Coronary artery (tissue), 2 donors: ENCODE measurements around the gene MRPL22.
"Not testable (repeated sequence)": the region's sequence is repeated elsewhere in the genome, so short reads cannot be mapped to it uniquely, and the experiment has no call there.

Experiments used
- DNase-seq: peaks from one replicate; pipeline ENCODE4 v3.0.0-alpha.2; 2017; ENCODE audit warnings: low spot score
- H3K27ac ChIP-seq, 2 donors: fragments of 200-600 bp; sonication (generic); one replicate each; pipeline ENCODE4 v1.5.1; 2016 to 2019
- H3K4me3 ChIP-seq: fragments of 200-600 bp; sonication (generic); 2 replicates; pipeline ENCODE4 v1.5.1; 2016; ENCODE audit warnings: mild to moderate bottlenecking, moderate library complexity
- TF ChIP-seq, protein P1 (sequence below): fragments of 200-600 bp; sonication (generic); IDR thresholded peaks from one replicate; pipeline ENCODE4 v1.5.1; 2019; ENCODE audit warnings: antibody characterized with exemption

The MRPL22 gene

DNA sequence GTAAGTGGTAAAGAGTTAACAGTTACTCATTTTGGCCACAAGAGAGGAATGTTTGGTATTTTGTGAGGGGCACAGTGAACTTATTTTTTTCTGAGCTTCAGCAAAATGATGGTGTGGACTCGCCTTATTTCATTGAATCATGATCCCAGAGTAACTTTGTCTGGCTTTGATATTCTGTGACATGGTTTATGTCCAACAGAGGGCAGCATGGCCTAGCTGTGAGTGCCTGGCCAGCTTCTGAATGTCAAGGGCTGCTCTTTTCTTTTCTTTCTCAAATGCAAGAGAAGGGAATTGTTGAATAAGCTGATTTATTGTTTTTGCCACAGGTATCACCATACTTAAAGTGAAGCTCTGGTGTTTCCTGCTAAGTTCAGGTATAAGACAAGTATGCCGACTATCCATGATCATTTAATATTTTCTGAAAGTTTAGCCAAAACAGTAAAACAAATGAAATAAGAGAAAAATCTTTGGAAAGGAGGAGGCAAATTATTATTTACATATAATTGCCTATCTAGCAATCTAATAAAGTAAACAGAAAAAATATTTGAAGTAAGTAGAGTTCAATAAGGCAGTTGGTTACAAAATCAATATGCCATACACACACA is 31.7 kb downstream of the MRPL22 start:
- Histone ChIP-seq H3K27ac (no peak overlapping the region), H3K4me3 (no peak overlapping the region)
- DNase-seq, result no peak
- TF ChIP-seq, protein P1, sequence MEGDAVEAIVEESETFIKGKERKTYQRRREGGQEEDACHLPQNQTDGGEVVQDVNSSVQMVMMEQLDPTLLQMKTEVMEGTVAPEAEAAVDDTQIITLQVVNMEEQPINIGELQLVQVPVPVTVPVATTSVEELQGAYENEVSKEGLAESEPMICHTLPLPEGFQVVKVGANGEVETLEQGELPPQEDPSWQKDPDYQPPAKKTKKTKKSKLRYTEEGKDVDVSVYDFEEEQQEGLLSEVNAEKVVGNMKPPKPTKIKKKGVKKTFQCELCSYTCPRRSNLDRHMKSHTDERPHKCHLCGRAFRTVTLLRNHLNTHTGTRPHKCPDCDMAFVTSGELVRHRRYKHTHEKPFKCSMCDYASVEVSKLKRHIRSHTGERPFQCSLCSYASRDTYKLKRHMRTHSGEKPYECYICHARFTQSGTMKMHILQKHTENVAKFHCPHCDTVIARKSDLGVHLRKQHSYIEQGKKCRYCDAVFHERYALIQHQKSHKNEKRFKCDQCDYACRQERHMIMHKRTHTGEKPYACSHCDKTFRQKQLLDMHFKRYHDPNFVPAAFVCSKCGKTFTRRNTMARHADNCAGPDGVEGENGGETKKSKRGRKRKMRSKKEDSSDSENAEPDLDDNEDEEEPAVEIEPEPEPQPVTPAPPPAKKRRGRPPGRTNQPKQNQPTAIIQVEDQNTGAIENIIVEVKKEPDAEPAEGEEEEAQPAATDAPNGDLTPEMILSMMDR, result peak; percentile 33

DNA sequence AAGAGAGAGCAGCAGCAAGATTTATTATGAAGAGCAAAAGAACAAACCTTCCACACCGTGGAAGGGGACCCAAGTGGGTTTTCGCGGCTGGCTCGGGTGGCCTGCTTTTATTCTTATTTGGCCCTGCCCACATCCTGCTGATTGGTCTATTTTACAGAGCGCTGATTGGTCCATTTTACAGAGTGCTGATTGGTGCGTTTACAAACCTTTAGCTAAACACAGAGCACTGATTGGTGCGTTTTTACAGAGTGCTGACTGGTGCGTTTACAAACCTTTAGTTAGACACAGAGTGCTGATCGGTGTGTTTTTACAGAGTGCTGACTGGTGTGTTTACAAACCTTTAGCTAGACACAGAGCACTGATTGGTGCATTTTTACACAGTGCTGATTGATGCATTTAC is 35.2 kb downstream of the MRPL22 start:
- DNase-seq, H3K27ac ChIP-seq, H3K4me3 ChIP-seq: not testable (repeated sequence)

DNA sequence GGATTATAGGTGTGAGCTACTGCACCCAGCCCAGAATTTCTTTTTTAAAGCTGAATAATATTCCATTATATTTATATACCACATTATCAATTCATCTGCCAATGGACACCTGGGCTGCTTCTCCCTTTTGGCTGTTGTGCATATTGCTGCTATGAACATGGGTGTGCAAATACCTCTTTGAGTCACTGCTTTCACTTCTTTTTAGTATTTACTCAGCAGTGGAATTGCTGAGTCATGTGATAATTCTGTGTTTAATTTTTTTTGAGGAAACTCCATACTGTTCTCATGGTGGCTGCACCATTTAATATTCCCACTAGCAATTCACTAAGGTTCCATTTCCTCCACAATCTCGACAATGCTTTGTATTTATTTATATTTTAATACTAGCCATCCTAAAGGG is 36.5 kb downstream of the MRPL22 start:
- DNase-seq, result no peak
- TF ChIP-seq, protein P1, result no peak
- no peak overlapping the region for H3K4me3 ChIP-seq
- H3K27ac ChIP-seq, result no peak overlapping the region

DNA sequence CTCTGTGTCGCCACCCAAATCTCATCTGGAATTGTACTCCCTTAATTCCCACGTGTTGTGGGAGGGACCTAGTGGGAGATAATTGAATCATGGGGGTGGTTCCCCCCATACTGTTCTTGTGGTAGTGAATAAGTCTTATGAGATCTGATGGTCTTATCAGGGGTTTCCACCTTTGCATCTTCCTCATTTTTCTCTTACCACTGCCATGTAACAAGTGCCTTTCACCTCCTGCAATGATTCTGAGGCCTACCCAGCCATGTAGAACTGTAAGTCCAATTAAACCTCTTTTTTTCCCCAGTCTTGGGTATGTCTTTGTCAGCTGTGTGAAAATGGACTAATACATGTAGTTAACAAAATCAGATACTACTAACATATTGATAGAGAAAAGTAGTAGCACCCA is 37.4 kb downstream of the MRPL22 start:
- not testable (repeated sequence) for H3K27ac ChIP-seq, H3K4me3 ChIP-seq, DNase-seq

DNA sequence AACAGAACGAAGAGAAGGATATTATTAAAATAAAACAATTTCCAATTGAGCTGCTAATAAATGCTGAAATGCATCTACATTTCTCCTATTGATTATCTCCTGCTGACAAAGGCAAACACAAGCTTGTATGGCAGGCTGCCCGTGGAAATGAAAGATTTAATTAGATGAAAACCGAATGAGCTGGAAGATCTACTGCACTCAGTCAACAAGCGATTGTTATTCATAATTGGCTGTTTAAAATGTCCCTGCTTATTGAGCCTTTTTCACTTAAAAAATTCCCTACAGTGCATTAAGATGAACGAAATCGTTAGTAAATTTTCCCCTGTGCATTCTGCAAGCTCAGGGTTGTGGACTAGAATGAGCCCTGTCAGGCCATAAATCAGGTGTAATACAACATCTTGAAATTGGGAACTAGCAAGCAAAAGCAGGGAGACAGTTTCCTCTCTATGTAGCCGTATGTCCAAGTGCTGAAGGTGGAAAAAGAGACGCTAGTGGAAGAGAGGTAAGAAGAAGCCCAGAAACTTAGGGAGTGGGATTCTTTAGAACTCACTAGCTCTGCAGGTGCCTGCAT is 44.2 kb downstream of the MRPL22 start:
- DNase-seq, result no peak
- Histone ChIP-seq H3K27ac (no peak overlapping the region), H3K4me3 (no peak overlapping the region)
- TF ChIP-seq, protein P1, result no peak

DNA sequence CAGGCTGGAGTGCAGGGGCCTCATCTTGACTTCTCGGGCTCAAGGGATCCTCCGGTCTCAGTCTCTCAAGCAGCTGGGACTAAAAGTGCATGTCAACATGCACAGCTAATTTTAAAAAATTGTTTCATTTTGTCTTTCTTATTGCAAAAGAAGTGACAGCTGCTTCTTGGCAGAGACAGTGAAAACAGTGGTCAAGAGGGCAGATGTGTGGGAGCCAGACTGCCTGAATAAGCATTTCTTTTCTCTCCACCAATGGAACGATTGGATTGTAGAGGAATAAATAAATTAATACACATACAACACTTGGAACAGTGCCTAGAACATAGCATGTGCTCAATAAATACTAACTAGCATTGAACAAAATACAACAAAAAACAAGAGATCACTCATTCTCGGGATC is 45.3 kb downstream of the MRPL22 start:
- Histone ChIP-seq H3K4me3 (no peak overlapping the region), H3K27ac (no peak overlapping the region)
- TF ChIP-seq, protein P1, result no peak
- DNase-seq, result no peak

DNA sequence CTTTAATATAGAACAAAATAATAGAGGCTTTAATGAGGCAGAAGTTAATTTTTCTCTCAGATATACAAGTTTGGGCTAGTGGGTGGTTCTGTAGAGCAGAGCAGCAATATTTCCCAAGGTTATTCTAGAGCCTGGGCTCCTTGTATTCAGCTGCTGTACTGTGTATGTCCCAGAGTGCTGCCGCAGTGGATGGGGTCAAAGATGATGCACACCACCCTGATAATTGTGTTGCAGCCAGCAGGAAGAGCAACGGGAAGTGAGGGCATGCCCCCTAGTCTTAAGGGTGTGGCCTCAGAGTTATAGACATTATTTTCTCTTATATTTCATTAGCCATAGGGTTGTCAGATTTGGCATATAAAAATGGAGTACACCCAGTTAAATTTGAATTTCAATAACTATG is 48.8 kb downstream of the MRPL22 start:
- TF ChIP-seq, protein P1, result no peak
- Histone ChIP-seq H3K4me3 (no peak overlapping the region), H3K27ac (no peak overlapping the region)
- no peak for DNase-seq

DNA sequence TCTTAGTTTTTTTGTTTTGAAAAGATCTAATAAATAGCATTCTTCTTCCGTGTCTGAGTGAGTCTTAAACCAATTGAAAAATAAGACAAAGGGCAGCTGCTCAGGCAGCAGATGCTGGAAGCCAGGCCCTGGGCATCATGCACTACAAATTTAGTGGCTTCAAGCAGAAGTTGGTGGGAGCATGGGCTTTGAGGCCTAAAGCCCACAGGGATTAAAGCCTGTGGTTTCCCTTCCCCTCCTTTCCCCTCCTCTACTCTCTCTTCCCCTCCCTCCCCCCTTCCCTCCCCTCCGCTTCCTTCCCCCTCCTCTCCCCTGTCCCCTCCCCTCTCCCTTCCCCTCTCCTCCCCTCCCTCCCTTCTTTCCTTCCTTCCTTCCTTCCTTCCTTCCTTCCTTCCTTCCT is 52.6 kb downstream of the MRPL22 start:
- no peak for DNase-seq
- H3K4me3 ChIP-seq, result no peak overlapping the region
- no peak overlapping the region for H3K27ac ChIP-seq
- TF ChIP-seq, protein P1, result no peak
